GM18858 (cell line): ENCODE results near the gene TXN2.
"Not testable (repeated sequence)": the region's sequence is repeated elsewhere in the genome, so short reads cannot be mapped to it uniquely, and the experiment has no call there.

ENCODE experiments used
- ATAC-seq: cut with Tn5 transposase; IDR thresholded peaks from one replicate; pipeline ENCODE4 v1.9.1; 2021; ENCODE audit not compliant: unreplicated experiment

Gene TXN2

GRCh38 chr22:36432592-36433317, 48.7 kb downstream of the TXN2 start:
- no peak for ATAC-seq

- no peak for ATAC-seq
Observed at GRCh38 chr22:36431977-36432376, 49.5 kb downstream of the TXN2 start.

DNA sequence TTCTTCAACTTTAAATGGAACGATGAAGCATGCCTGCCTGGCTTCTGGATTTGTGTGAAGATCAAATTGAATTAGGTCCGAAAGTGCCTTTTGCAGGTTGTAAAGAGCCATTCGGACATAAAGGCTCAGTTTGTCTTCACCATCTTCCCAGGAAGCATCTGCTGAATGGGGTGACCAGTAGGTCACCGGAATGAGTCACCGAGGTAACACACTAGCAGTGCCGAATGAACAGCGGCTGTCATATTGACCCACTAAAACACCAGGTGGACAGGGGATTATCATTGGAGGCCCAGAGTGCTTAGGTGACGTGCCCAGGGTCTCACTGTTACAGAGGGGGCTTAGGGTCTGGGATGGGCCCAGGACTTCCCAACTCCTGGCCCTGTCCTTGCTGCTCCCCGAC, 50.6 kb downstream of the TXN2 start:
- ATAC-seq: no peak

DNA sequence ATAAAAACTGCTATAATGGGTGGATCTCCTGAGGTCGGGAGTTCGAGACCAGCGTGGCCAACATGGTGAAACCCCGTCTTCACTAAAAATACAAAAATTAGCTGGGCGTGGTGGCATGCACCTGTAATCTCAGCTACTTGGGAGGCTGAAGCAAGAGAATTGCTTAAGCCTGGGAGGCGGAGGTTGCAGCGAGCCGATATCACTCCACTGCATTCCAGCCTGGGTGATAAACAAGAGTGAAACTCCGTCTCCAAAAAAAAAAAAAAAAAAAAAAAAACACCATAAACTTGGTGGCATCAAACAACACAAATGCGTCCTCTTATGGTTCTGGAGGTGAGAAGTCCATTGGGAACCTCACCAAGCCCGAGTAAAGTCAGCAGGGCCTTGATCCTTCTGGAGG, 53.5 kb downstream of the TXN2 start:
- ATAC-seq: not testable (repeated sequence)

DNA sequence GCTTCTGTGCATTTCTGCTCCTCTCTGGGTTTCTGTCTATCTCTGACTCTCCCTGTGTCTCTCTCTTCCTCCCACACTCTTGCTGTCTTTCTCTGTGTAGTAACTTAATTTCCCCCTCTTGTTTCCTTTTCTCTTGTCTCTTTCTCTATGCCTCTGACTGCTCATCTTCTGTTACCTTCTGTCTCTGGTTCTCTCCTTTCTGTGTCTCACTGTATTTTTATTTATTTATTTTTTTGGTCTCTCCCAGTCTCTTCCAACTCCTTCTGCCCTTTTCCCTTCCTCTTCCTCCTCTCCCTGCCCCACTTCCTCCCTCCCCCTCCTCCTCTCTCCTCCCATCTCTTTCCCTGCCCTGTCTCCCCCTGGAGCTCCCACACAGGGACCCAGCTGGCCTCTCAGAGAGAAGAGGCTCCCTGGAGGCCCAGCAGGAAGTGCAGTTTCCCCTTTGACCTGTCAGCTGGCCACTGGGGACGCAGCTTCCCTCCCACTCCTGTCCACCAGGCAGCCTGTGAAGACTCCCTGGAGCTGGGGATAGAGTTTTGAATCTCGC, 55.4 kb downstream of the TXN2 start:
- ATAC-seq: no peak

- no peak for ATAC-seq
Observed at GRCh38 chr22:36424901-36425579, 56.4 kb downstream of the TXN2 start.

DNA sequence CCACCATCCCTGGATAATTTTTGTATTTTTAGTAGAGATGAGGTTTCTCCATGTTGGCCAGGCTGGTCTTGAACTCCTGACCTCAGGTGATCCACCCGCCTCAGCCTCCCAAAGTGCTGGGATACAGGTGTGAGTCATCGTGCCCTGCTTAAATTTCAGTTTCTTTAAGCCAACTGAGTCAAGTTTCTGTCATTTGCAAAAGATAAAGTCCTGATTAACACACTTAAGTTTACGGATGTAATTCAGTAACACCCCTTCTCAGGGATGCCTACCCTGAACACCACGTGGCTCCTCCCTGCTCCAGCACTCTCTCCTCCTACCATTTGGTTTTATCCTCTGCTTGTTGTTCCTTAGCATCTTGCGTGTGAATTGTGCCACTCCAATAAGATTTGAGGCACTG, 57.0 kb downstream of the TXN2 start:
- not testable (repeated sequence) for ATAC-seq

DNA sequence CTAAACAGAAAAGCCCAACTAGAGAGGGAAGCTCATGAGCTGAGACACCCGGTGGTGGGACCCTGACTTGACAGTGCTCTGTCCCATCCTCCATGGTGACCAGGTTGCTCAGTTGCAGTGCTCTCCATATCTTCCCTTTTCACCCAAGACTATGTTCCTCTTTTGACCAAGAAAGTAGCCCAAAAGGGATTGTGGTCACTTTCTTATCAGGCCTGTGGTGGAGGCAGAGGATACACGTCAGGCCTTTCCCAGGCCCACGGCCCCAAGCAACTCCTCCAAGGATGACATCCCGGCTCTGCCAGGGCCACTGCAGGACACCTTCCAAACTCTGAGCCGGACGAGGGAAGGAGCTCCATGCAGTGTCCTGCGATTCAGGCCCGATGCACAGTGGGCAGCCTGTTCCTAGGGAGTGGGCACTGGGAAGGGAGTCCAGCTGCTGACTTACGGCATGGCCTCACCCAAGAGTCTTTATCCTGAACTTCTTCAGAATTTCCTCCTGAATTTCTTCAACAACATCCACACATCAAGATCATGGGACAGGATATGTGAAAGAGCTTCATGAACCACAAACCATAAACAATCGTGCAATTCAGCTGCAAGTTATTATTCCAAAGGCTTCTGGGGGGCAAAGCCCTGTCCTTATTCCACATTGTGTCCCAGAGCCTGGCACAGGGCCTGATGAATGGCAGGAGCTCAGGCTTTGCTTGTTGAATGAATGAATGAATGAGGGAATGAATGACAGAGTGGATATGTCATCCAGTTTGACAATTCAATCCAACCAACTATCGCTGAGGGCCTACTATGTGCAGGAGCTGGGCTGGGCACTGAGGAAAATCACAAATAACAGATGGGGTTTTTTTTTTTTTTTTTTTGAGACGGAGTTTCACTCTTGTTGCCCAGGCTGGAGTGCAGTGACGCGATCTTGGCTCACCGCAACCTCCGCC, 57.7 kb downstream of the TXN2 start:
- ATAC-seq: no peak

DNA sequence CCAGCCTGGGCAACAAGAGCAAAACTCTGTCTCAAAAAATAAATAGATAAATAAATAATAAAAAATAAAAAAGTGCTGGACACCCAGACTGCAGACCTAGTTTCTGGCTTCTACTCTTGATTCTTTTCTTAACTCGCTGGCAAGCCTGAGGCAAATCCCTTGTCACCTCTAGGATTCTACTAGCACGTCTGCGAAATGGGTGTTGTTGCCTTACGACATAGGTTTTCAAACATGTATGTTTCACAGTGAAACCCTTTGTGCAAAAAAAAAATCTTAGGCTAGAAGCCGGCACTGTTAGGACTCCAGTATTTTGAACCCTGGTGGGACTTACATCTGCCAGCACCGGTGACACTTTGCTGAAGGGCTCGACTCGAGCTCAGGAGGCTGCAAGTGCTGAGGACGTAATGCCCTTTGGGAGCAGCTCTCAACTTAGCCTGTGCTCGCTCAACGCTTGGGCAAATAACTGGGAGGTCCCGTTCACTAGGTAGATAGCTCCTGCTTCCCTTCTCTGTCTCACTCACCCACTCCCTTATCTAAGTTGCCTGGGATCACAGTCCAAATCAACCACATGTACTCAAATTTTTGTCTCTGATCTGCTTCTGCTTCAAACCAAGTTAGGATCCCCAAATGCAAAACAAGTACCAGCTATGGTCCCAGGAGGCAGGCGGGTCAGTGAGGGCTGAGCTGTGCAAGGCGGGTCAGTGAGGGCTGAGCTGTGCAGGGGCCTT, 59.0 kb downstream of the TXN2 start:
- ATAC-seq: no peak

GRCh38 chr22:36419912-36420882, 61.2 kb downstream of the TXN2 start:
- ATAC-seq: no peak

DNA sequence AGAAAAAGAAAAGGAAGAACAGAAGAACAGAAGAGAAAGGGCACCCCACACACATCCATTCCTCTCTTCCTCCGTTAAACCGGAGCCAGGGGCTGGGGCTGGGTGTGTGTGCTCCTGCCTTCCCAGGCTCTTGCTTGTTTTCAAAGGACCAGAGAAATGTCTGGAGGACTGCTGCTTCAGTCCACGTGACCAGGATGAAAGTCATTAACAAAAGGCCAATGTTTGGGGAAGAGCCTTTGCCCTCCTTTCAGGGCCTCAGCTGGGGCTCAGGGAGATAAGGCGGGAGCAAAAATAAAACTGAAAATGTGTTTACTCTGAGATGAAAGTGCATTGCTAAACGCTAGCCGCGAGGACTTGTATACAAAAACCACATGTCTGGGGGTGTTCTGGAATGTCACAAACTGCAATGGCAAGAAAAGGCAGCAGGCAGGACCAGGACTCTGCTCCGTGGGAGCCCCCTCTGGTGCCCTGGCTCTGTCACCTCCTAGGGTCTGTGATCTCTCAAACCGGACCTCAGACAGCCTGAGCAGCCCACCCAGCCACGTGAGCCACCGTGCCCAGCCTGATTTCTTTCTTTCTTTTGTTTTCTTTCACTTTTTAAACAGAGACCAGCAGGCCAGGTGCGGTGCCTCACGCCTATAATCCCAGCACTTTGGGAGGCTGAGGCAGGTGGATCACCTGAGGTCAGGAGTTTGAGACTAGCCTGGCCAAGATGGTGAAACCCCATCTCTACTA, 62.1 kb downstream of the TXN2 start:
- no peak for ATAC-seq

DNA sequence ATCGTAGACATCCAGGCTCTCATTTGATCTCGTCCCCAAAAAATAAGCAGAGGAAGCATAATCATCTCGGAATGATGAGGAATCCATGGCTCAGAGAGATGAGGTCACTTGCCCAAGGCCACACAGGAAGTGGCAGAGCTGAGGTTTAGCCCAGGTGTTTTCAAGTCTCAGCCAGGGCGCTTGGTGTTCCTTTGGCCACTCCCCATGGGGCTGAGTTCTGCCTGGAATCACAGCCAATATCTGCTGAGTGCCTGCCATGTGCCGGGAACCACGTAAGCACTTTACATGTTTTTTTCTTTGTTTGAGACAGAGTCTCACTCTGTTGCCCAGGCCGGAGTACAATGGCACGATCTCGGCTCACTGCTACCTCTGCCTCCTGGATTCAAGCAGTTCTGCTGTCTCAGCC, 64.2 kb downstream of the TXN2 start:
- no peak for ATAC-seq
